ENCODE data around the gene PRXL2B.

- TF ChIP-seq CTCF (conservative IDR thresholded peaks at IDR 0.05; ENCODE audit: low read length) (no peak), EZH2phosphoT487 (IDR thresholded peaks at IDR 0.05; ENCODE audit: borderline replicate concordance, low read depth, low read length) (no peak)
Measured at GRCh38 chr1:2542246-2542915, 44.2 kb upstream of the PRXL2B start.

All from OCI-LY7 (cell line).